GM19238 (cell line): ENCODE results near the gene AQP12B.
"Not testable (repeated sequence)": the region's sequence is repeated elsewhere in the genome, so short reads cannot be mapped to it uniquely, and the experiment has no call there.

Source experiments
- DNase-seq: peaks from one replicate; pipeline ENCODE4 v3.0.0; 2011; ENCODE audit warnings: low spot score; ENCODE audit not compliant: insufficient read length

Gene AQP12B

DNA sequence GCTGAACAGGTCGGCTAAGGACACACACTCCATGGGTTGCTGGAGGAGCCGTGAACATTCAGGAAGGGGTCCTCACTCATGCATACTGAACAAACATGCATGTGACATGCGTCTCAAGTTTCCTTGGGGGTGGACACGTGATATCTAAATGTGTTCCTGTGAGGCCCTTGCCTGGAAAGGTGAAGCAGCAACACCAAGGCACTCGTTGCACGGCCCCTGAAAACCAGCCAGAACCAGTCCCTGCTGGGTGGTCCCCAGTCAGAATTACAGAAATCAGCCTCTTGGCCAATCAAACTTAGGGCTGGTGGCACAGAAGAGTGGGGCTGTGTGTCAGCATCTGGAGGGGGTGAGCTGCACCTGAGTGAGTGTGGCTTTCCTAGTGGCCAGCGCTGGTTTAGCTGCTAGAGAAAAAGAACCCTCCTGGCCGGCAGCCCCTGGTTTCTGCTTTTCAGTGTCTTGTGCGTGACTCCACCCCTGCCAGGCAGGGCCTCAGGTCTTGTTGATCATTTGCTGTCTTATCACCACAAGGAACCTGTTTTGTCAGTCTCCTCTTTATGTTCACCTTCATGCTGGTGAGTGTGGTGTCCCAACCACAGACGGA lies 3.2 kb upstream of the AQP12B start:
- no peak for DNase-seq

DNA sequence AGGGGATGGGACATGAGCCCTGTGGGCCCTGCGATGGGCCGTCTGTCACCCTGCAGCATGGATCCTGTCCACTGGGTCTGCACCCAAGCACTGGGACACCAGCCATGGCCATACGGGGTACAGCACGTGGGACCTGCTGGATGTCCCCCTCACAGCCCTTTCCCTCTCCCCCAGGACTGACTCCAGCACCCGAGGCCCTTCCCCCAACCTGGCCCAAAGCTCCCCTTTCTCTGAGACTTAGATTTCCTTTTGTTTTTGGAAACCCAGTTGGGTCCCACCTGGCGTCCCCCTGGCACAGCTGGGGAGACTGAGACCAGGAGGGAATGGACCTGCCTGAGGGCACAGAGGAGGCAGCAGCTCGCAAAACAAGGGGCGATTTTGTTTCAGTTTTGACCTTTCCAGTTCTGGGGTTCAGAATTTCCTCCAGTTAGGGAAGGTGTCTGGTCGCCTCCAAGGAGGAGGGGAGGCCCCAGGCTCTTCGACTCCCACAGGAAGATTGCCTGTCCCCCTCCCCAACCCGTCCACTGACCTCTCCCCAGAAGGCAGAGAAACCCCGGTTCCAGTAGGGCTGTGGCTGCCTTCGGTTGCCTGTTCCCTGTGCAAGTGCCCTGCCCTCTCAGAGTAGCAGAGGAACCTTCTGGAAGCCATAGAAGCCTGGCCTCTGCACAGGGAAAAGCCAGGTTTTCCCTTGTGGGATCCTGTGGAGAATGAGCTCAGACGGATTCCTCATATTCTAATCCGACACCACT lies 1.5 kb upstream of the AQP12B start:
- DNase-seq, result not testable (repeated sequence)

- DNase-seq, result not testable (repeated sequence)
These were observed 769 bp upstream of the AQP12B start for GRCh38 chr2:240683329-240683979.

- DNase-seq, result not testable (repeated sequence)
These were observed 2.5 kb downstream of the AQP12B start for GRCh38 chr2:240680185-240680584.

- not testable (repeated sequence) for DNase-seq
These were observed 3.8 kb downstream of the AQP12B start for GRCh38 chr2:240678909-240679308.

GRCh38 chr2:240678043-240678442 lies 4.6 kb downstream of the AQP12B start:
- not testable (repeated sequence) for DNase-seq

DNA sequence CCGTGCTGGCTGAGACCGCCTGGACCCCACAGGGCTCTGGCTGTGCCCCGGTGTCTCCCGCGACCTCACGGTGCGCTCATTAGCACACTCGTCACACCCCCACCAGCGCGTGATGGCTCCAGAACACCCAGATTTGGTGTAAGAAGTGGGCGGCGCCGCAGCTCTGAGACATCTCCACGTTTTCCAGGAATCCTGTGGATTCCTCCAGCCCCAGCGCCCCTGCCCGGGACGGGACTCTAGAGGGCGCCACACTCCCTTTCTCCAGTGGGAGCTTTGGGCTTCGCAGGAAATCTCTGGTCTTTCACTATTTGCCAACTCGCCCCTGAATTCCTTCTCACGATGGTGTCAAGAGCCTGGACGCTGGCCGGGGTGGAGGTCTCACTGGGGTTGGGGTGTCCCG lies 7.3 kb downstream of the AQP12B start:
- DNase-seq, result not testable (repeated sequence)

DNA sequence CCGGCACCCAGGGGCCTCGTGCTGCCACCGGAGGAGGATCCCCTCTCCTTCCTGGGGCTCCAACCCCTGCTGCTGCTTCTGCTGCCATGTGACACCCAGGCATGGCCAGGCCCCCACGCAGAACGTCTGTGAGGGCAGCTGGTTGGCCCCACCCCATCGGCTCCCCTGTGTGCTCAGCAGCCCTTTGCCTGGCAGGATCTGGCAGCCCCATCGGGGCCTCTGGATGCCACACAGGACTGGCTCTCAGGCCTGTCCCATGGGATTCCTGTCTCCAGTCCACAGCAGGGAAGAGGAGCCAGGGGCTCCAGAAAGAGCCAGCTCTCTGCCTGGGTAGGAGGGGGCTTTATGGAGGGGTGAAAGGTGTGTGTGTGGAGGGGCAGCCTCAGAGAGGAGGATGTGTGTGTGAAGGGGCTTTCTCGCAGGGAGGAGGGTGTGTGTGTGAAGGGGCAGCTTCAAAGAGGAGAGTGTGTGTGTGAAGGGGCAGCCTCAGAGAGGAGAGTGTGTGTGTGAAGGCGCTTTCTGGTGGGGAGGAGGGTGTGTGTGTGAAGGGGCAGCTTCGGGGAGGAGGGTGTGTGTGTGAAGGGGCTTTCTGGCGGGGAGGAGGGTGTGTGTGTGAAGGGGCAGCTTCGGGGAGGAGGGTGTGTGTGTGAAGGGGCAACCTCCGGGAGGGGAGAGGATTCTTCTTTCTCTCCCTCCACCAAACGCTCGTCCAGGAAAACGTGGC lies 8.1 kb downstream of the AQP12B start:
- DNase-seq, result not testable (repeated sequence)

DNA sequence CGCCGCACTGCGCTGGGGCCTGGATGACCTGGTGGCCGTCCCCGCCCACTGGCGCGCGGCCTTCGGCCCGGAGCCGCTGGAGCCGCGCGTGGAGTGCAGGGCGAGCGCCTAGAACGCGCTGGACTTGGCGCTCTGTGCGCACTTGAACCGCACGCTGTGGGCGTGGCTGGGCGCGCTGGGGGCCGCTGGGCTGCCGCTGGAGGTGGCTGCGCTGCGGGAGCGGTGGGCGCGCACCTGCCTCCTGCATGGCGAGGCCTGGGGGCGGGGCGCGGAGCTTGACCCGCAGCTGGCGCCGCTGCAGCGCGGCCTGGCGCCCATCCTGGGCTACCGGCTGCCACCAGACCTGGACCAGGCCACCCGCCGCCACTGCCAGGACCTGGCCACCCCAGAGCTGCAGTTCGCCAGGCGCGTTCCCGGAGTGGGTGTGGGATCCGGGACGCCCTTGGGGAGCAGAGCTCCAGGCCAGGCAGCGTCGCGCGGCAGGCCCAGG lies 9.9 kb downstream of the AQP12B start:
- no peak for DNase-seq

GRCh38 chr2:240672076-240672700 lies 10.5 kb downstream of the AQP12B start:
- DNase-seq, result no peak

DNA sequence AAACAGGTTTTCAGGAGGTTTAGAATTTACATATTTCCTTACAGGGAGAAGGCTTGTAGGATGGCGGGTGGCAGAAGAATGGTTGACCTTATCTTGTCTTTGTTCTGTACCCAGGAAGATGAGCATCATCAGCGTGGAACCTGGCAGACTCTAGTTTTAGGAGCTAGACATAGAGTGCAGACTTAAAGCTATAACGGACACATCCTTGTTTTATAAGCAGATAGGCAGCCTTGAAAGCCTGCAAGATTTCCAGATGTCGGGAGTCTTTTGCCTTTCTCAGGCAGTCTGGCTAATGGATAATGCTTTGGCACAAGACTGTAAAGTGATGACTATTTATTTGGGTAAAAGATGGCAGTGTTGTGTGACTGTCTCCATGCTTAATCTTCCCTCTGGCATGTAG lies 11.7 kb downstream of the AQP12B start:
- DNase-seq, result no peak

DNA sequence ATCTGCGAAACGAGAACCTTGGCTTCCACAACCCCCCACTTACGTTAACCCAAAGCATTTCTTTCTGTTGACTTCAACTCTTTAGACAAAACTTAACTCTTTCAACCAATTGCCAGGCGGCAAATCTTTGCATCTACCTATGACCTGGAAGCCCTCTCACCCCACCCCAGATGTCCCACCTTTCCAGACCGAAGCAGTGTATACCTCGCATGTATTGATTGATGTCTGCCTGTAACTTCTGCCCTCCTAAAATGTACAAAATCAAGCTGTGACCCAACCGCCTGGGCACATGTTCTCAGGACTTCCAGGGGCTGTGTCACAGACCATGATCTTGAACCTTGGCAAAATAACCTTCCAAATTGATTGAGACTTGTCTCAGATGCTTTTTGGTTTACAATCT lies 12.3 kb downstream of the AQP12B start:
- DNase-seq, result no peak

DNA sequence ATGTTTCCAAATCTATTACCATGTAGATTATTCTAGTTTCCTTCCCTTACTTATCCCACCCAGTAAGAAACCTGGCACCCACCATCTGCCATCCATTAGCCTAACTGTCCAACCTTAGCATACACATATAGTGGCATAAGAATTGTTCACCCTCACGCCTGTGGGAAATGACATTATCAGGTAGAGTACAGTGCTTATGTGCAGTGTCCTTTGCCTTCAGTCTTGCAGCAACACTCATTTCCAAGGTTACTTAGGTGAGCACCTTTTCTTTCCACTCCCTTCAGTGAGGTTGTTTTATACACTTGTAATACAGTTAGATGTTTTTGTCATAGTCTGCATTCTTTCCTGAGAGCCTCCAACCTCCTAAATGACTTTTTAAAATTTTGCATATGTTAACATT lies 18.1 kb downstream of the AQP12B start:
- DNase-seq, result no peak

DNA sequence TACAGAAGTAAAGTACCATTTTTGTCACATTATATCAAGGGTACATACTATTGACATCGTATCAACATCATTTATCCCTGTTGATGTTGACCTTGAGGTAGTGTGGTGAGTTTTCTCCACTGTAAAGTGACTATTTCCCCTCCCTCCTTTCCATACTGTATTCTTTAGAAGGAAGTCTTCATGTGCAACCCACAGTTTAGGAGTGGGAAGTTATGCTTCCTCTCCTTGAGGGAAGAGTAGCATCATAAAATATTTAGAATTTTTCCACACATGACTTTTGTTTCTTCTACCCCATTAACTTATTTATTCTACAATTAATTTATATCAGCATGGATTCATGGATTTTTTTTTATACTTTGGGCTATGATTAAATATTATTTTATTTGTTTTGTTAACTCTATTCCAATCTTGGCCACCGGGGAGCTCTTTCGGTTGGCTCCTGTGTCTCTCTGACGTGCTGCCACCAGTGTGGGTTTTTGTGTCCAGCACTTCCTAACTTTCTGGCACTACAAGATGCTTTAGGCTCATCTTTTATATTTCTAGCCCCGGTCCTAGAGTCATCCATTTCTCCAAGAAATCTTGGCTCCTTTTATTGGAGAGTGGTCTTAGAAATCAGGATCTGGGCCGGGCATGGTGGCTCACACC lies 19.0 kb downstream of the AQP12B start:
- DNase-seq, result no peak

GRCh38 chr2:240662681-240663080 lies 20.0 kb downstream of the AQP12B start:
- DNase-seq, result no peak

GRCh38 chr2:240659883-240660282 lies 22.8 kb downstream of the AQP12B start:
- not testable (repeated sequence) for DNase-seq

DNA sequence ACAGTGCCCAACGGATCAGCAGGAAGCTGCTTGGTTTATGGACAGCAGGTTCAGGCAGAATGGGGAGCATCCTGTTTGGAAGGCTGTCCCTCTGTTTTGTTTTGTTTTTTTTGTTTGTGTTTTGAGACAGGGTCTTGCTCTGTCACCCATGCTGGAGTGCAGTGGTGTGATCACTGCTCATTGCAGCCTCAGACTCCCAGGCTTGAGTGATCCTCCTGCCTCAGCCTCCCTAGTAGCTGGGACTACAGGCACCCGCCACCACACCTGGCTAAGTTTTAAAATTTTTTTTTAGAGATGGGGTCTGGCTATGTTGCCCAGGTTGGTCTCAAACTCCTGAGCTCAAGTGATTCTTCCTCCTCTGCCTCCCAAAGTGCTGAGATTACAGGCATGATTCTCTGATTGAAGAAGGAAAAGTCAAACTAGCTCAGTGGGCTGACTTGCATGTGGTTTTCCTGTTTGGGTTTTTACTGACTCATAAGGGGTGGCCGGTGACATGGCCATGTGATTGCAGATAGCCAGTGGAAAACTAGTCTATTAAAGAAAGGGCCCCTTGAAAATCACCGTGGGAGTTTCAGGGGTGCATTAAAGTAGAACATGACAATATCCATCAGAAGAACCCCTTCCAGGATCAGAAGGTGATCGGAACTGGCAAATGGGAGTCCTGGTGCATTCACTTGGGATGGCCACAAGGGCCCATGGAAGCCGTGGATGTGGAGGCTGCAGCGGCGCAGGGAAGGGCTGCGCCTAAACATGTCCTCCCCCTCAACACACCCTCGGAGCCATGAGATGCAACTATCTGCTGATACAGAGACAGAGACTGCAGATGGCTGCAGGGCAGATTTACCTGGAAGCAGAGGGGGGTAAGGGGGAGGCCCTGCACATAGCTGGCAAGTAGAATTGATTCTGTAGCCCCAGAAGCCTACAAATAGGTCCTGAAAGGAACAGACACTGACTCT lies 26.5 kb downstream of the AQP12B start:
- DNase-seq, result no peak

- no peak for DNase-seq
These were observed 31.5 kb downstream of the AQP12B start for GRCh38 chr2:240651185-240651584.

- no peak for DNase-seq
These were observed 32.3 kb downstream of the AQP12B start for GRCh38 chr2:240650254-240650965.
